GM21786 (cell line): ENCODE results near the gene AREG.

Experiments
- ATAC-seq: cut with Tn5 transposase; IDR thresholded peaks from one replicate; pipeline ENCODE4 v1.9.1; 2021; ENCODE audit not compliant: unreplicated experiment

Gene AREG

DNA sequence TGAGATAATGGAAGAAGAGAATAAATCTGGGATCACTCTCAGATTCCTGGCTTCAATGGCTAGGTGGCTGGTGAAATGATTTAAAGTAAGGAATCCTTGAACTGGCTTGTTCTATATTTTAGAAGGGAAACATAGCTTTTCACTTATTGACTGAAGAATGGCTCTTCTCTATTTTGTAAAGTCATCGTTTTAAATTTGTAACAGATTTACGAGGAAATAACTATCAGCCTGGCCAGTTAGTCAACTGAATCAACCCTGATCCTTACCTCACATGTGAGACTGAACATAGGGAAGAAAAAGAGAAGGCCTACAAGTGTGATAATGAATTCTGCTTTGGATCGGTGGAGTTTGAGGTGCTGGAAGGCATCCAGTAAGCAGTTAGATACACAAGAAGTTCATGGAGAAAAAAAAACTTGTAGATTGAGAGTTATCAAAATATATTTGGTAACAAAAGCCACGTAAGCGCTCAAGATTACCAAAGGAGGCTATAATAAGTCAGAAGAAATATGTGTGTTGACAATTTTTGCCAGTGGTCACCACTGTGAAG, 12.0 kb downstream of the AREG start:
- no peak for ATAC-seq

DNA sequence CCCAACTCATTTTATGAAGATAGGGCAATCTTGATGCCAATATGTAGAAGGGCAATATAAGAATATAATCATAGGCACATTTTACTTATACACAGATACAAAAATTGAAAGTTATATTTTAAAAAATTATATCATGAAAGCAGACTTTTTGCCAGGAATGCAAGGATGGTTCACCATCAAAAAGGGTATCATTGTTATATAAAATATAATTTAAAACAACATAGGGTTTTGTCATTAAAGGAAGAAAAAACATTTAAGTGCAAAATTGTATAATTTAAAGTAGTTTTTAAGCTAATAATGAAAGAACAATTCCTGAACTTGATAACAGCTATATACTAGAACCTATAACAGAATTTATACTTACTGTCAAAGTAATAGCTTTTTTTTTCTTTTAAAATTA, 15.9 kb downstream of the AREG start:
- ATAC-seq = no peak

DNA sequence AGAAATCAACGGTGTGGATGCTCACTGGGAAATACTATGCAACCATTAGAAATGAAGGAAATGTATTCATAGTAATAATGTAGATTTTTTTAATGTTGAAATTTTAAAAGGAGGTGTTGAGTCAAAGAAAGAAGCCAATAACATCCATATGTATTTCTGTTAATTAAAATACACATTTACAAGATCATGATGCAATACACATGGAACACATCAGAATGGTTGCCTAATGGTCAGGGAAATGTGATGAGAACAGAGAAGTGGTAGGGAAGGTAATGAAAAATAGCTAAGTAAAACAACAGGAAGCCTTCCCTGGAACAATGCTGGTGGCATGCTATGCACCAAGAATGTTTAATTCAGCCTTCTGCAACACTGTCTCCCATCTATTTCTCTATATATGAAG, 18.2 kb downstream of the AREG start:
- ATAC-seq = no peak

DNA sequence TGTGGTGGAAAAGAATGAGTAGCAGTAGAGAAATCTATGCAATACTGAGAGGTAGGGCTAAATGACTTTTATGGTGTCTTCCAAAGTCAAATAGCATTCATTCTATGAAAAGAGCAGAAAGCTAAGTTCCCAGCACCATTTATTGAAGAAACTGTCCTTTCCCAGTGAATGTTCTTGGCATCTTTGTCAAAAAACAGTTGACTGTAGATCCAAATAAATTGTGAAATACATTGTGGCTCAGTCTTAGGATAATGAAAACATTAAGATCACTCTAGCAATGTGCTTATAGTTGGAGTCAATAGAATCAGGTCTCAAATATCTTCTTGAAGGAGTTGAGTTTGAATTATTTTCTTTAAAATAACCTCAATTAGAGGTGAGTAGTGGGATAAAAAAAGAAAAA, 19.4 kb downstream of the AREG start:
- ATAC-seq = no peak

DNA sequence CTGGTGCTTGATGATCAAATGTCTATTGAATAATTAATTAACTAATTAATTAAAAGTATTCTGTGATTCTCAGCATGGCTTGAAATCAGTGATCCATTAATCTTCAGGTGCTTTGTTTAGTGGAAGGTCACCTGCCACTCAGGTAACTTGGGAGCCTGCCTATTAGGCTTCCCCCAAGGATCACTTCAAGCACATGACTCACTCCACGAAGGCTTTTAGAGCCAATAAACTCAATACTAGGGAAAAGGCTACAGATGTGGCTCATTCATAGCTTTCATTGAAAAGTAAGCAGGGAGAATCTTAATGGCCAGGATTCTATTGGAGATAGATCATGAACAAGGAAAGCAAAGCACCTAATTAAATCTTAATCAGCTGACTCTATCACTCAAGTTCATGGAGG, 21.3 kb downstream of the AREG start:
- ATAC-seq = no peak

DNA sequence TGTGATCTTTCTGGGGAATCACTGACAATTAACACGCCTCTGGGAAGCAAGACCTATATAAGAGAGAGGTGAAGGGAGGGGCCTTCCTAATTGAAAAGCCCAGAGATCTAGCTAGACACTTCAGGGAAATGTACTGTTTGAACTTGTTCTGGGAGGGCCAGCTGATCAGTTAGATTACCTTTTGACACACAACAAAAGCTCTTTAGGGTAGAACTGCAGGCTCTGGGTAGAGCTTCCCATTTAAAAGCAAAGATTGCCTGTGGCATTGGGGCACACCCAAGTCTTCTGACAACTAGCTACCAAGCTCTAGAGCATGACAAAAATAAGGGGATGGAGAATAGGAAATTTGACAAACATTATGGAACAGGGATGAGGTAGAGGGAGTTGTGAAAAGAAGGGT, 26.3 kb downstream of the AREG start:
- ATAC-seq = no peak

DNA sequence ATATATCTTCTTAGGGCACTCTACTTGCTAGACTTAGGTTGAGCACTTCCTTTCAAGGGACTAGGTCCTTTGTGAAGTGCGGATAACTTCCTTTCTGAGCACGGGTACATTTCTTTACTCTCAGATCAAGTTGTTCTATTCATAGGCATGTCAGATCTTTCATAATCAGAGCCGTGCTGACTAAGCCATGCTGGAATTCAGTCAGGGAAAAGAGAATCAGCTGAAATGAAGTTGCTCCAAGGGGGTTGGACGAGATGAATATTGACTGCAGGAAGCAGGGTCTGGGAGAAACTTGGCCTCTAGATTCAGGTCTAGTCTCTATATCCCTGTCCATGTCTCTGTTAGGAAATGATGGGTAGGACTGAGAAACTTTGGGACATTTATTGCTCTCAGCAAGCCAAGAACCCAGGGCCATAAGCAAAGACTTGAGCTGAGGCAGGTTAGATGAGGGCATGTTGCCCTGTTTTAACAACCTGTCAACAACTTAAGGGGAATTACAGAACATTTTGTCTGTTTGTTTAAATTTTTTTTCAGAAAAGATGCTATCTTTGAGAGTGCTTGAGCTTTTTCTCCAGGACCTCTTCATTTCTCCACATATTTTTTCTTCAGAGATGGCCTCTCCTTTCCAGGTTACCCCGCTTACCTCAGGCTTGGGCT, 28.3 kb downstream of the AREG start:
- ATAC-seq = no peak

DNA sequence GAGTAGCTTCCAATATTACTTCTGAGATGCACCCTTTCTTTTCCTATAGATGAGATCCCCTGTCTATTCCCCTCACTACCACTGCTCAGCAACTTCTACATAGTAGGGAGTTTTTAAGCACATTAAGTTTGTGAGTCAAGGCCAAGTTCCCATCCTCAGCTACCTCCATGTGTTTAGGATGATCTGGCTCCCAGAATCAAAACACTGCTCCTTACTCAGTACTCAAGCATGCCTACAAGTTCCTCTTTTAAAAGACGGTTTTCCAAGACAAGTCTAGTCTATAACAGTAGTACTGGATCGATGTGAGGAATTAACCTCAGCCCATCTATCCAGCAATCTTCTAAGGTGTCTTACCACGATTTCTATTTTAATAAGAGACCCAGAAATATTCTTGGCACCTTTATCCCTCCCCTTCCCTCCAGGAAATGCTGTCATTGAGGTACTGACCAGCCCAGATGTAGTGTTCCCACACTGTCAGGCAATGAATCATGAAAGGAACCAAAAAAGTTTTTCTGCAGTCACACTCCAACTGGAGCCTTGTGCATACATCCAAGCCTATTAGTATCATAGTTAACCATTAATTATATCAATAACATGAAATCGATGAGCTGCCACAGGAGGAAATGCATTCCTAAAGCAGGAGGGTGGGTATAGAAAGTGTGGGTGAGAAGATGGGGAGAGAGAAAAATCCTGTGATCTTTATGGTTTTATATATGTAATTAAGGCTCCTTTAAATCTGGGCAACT, 29.6 kb downstream of the AREG start:
- no peak for ATAC-seq

DNA sequence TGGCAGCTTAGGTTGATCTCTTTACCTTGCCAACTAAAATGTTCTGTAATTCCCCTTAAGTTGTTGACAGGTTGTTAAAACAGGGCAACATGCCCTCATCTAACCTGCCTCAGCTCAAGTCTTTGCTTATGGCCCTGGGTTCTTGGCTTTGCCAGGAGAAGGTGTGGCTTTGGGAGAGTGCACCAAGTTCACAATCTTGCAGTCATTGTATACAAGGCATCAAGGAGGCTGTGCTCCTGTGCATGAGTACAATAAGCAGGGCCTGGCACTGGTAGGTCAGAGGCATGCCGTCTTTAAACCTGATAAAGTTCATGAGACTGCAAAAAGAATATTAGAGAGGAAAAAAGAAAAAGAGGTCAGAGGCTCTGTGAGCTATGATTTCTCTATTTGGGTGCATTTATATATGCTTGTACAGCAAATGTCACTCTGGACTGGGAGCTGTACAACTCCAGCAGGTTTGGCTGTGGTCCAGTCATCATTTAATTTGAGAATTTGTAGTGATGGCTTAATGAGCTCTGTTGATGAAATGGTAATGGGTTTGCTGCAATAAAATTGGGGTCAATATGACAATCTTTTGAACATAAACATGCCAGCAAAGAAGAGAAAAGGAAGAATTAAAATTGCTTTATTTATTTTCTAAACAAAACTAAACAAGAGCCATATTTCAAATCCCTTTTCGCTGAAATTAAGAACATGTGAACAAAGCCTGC, 30.3 kb downstream of the AREG start:
- ATAC-seq = no peak

DNA sequence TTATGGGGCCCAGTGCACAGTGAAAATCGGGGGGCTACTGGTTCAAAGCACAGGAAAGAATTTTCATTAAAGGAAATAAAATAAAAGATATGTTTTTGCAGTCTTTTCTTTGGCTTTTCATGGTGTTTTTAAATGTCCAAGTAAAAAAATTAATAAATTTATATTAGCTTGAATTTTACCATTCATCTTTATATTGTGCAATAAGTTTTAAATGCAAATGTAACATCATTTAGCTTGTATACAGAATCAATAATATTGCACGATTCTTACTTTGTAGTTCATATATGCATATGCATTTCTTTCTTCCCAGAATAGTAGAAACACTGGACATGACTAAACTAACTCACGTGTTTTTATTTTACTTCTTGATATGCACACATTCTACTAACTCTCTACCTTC, 31.0 kb downstream of the AREG start:
- ATAC-seq = no peak

DNA sequence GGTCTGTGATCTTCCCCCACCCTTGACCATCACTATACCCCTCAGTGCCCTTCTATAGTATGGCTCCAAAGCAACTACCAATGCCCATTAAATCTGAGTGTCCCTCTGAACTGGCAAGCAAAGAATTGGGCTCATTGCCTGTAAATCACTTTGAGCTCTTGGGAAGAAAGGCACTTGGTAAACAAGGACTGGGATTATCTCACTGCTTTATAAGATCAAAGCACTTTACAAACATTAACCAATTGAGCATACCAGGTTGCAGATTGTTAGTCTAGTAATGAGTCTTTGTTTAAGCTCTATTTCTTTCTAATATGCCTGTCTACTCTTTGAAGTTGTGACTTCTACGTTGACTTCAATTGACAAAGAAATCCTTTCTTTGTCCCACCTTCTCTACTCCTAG, 34.1 kb downstream of the AREG start:
- no peak for ATAC-seq

DNA sequence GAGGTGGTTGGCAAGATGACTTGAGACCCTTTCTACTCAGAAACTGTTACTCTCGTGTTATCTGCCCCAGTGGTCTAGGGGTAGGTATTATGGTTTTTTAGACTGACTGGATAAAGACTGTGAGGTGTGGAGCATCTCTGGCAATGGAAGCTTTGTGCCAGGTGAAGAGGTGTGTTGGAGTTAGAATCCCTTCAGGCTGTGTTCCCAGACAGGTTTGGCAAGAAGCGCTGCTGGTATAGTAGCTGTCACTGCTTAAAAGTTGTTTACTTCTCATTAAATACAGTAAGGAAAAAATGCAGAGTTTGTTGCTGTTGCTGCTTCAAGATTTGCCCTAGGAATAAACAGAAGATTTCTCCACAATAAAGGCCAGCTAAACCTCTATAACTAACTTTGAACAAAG, 35.3 kb downstream of the AREG start:
- ATAC-seq = no peak

DNA sequence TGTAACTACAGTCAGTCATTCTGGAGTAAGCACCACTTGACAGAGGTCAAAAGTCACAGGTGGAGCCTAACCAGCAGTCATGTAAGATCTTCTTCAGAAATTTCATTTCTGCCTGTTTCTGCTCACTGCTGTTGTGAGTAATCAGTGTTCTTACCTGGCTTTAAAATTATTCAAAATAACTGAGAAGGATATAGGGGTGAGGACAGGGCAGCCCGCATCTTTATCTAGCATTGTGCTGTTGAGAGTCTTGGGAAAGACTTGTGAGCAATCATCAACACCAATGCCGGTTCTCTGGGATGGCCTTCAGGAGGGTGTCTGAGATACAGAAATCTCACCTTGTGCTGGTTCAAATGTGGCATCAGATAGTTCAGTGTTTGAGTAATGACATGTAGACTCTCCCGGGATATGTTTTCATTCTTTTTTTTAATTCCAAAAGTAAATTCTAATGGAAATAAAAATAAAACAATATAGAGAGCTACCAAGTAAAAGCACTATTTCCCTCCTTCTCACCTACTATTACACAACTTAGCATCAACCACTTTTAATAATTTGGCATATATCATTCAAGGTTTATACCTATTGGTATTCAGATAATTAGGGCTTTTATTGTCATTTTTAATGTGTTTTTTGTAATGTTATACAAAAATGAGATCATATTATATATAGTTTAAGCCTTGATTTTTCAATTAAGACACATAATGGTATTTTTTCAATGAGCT, 37.1 kb downstream of the AREG start:
- no peak for ATAC-seq

DNA sequence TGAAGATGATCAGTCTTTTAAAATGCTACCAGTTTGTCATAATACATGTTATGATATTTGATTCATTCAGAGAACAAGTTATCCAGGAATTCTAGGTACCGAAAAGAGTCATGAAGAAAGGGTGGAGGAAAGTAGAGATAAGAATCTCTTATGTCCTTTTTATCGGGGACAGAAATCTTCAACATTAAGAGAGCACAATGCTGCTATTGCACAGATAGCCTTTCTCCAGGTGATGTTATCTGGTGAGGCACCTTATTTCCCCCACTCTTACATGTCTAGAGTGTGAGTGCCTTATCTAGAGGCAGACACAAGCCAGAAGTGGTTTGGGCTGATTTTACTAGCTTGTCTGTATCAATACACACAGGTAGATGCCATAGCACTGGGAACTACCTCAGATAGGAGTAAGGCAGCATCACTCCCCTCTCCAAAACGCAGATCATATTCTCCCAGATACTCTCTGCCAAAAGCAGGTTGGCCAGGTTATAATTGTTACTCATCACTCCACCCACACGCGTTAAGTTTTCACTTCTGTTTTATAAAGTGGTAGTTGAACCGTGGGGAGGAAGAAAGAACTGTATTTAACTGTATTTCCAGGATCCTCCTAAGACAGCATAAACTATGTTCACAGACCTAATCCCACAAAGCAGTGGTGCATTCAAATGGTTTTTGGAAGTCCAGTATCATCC, 38.4 kb downstream of the AREG start:
- ATAC-seq = no peak

DNA sequence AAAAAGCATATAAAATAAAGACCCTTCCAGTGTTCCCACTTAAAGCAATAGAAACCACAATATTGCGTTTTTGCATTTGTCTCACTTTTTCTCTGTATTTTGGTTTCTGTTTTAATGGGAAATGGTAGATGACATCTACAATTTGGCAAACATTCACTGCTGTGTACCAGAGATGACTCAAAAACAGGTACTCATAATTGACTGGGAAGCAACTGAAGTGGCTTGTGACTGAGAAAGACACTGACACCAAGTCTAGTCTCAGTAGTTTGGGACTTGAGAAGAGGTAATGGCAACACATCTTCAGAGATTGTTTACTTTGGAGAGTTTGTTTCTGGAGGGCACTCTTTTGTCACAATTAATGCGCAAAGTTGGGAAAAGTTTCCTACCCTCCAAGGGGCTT, 42.0 kb downstream of the AREG start:
- ATAC-seq = no peak

DNA sequence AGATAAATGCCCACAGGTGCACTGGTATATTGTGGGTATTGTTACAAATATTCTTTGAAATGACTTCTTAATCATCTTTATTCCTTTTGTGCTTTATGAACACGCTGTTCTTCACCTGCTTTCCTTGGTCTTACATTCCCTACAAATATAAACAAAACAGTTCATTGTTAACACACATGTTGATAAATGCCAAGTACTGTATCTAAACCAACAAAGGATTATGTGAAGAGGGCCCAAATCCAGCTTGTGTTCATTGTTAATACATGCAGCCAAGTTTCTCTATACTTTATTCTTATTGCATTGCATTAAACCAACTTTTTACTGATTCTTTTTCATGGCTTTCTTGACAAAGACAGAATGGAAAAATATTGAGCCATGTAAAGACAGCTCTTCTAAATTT, 42.8 kb downstream of the AREG start:
- ATAC-seq = no peak

DNA sequence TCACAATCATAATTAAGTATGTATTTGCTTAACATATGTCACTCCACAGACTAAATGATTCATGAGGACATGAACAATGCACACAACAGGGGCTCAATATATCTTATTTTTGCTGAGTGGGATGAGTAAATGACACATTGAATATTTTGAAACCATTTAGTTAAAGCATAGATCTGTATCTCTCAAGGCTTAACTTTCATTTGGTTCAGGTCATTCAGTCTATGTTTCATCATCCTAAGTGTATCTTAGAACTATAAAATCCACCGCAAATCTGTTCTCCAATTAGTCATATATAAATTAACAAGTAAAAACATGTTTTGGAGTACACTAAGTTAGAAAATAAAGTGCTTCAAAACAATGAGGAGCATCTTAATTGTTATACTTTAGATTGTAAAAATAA, 45.8 kb downstream of the AREG start:
- ATAC-seq = no peak

DNA sequence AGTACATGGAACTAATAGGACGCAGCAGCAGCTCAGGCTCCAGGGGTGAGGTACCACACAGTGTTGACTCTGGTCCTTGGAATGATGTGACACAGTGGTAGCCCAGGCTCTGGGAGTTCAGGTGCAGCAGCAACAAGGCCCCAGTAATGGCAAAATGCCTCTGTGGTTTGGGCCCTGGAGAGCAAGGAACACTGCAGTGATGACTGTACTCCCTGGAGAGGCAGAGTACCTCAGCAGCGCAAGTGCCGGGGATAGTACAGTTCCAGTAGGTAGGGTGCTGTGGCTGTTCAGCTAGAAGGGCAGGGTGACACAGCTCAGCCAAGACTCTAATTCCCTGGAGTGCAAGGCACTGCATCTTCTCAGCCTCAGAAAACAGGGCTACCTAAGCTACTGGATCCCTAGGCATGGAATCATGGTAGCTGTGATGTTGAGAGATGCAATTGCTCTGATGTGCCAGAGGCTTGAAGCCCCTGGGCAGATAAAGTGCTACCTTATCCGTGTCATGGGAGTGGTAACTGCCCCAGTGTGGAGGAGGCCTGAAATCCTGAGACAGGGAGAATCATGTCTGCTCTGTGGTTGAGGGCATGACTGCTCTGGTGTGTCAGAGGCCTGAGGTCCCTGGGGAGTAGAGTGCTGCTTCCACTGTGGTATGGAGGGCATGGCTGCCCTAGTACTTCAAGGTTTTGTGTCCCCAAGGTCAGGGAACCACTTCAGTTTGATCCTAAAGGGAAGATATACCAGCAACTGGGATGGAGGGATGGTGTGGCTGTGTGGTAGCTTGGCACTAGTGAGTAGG, 55.2 kb downstream of the AREG start:
- peak; percentile 76 for ATAC-seq

DNA sequence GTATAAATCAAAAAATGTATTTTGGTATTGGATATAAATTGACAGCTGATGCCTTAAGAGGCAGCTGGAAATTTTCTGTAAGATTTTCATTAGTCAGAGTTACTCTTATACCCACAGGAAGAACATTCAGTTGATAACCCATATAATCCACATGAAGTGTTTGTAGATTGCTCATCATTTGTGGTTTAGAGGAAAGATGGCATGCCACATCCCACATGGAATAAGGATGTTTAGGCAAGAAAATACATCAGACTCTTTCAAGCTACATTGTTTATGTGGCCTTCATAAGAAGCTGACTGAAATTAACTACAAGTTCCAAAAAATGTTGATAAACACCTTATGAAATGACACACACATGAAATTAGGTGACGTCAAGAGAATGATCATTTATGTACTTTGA, 56.6 kb downstream of the AREG start:
- ATAC-seq = no peak

DNA sequence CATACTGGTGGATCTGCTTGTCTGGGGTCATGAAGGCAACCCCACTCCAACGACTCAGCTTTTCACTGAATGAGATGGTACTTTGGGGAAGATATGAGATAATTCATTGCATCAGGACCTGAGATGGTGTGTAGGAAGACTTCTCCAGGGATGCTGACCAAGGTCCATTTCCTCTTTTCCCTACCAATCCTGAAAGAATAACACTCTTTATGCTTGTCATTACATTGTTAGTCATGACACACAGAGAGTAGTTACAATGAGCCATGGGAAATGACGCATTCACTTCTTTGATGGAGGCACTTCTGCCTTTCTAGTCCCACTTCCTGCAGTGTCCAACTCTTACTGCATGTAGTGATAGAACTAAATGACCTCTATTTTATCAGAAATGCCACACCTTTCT, 58.6 kb downstream of the AREG start:
- no peak for ATAC-seq
